AG04450 (cell line): ENCODE measurements around the gene LTN1. TPM values are rescaled to one million over a fixed set of nuclear protein-coding genes. Genes with fewer than 3 reads are reported as not detected.
A peak's percentile ranks its signal among the peaks of the same experiment; 100 is the strongest.

Source experiments
- CTCF ChIA-PET: fragments of 300-600, 350-600 bp; formaldehyde crosslinking; extraction: SDS; loops from one replicate; lab custom pipeline; 2022; ENCODE audit warnings: antibody characterized with exemption, inconsistent platforms; lab: Charles Lee
- POLR2A ChIA-PET: fragments of 350-600 bp; formaldehyde crosslinking; extraction: SDS; loops from one replicate; lab custom pipeline; 2021; ENCODE audit warnings: antibody characterized with exemption, inconsistent platforms; lab: Yijun Ruan, JAX
- DNase-seq: peaks from one replicate; pipeline ENCODE4 v3.0.0-alpha.2; 2011; ENCODE audit warnings: low read depth, low spot score
- H3K27ac ChIP-seq: one replicate; pipeline ENCODE4 v1.5.1; 2012; ENCODE audit warnings: low read depth, low read length, control low read depth
- H3K27me3 ChIP-seq: one replicate; pipeline ENCODE4 v1.6.0; 2012; ENCODE audit warnings: low read length; ENCODE audit not compliant: control insufficient read depth, insufficient read depth
- H3K4me3 ChIP-seq: 2 replicates; pipeline ENCODE4 v1.5.1; 2011; ENCODE audit warnings: mild to moderate bottlenecking, low read depth, low read length, control low read depth
- H3K9me3 ChIP-seq: 2 replicates; pipeline ENCODE4 v1.5.1; 2012; ENCODE audit warnings: low read length; ENCODE audit not compliant: control insufficient read depth, insufficient read depth
- polyA plus RNA-seq: library from polyadenylated mRNA; depleted of rRNA; stranded (reverse); fragments of >200 nt; gene quantifications from 2 replicates; pipeline ENCODE4 v1.2.3, GENCODE V29; 2011
- TF ChIP-seq, protein P1 (sequence below): IDR thresholded peaks from 2 replicates; pipeline ENCODE4 v1.5.1; 2011; ENCODE audit warnings: low read depth, low read length, control low read depth, inconsistent platforms

LTN1 gene
- polyA plus RNA-seq, 1 experiment = 14.4 TPM

DNA sequence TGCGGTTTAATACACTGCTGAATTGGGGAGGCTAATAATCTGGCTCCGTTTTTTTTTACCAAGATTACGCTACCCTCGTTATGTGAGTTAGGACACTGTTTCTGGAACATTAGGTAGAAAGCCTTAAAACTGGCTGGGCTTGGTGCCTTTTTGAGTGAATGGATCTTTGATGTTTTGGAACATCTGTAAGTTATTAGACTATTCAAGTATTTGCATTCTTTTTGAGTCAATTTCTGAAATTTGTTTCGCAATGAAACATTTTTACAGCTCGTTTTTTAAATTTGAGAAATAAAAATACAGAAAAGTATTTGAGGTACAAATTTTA, 106.9 kb downstream of the LTN1 start:
- ChIA-PET CTCF (interaction anchor here (0.6 to 1.1 kb wide), 2 partner anchors 139 to 299 kb away, joined by 3 read pairs; no protein-coding TSS in a partner anchor), POLR2A (interaction anchor here (1.3 kb wide), 1 partner anchor 14 kb away, joined by 4 read pairs; no protein-coding TSS in a partner anchor)
- TF ChIP-seq, protein P1, sequence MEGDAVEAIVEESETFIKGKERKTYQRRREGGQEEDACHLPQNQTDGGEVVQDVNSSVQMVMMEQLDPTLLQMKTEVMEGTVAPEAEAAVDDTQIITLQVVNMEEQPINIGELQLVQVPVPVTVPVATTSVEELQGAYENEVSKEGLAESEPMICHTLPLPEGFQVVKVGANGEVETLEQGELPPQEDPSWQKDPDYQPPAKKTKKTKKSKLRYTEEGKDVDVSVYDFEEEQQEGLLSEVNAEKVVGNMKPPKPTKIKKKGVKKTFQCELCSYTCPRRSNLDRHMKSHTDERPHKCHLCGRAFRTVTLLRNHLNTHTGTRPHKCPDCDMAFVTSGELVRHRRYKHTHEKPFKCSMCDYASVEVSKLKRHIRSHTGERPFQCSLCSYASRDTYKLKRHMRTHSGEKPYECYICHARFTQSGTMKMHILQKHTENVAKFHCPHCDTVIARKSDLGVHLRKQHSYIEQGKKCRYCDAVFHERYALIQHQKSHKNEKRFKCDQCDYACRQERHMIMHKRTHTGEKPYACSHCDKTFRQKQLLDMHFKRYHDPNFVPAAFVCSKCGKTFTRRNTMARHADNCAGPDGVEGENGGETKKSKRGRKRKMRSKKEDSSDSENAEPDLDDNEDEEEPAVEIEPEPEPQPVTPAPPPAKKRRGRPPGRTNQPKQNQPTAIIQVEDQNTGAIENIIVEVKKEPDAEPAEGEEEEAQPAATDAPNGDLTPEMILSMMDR = no peak
- H3K9me3 ChIP-seq = no peaks in the 10 kb centered on the region
- H3K4me3 ChIP-seq = no peak overlapping the region
- peaks cover 4% of the 10 kb centered on the region for H3K27me3 ChIP-seq
- no peak overlapping the region for H3K27ac ChIP-seq
- no peak for DNase-seq

DNA sequence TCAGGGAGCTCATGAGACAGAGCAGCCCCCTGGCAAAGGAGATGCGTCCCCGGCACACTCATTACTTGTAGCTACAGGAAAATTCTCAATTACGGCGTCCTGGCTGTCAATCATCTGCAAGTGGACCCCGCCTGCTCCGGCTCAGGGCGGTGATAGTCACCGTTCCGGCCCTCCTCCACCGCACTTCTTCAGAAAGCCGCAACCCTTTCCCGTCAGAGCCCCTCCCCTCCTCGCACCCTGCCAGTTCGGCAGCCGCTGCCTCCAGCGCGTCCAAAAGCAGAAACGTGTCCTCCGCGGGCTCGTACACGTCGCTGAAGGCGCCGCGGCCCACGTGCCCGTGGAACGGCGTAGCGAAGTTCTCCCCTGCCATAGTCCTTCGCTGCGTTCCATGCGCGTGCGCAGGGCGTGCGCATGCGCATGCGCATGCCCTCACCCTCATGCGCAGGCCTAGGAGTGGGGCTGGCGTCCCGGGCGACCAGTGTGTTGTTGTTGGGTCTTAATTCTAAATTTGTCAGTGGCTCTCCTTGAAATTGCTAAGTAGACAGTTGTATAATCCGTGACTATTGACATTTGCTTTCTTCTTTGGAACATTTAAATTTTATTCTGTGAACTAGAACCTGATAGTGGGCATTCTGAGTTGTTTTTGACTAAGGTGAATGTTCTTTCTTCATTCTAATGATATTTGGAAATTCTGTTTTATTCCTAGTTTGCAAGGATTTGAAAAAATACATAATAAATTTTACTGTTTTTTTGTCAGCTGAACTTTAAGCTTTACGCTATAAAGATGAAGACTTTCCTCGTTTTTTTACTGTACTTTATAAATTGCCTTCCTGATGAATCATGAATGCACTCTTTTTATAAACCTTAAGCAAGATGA, 107.5 kb downstream of the LTN1 start:
- Histone ChIP-seq H3K27me3 (peaks cover 4% of the 10 kb centered on the region), H3K4me3 (peak overlapping the region; percentile 80), H3K27ac (peak overlapping the region; percentile 97), H3K9me3 (no peaks in the 10 kb centered on the region)
- ChIA-PET POLR2A (interaction anchor here (0.6 to 1.3 kb wide), 2 partner anchors 14 to 1595 kb away, joined by 4 to 6 read pairs; no protein-coding TSS in a partner anchor), CTCF (interaction anchor here (0.6 to 1.1 kb wide), 2 partner anchors 139 to 298 kb away, joined by 3 read pairs; no protein-coding TSS in a partner anchor)
- DNase-seq = peak; percentile 78
- TF ChIP-seq, protein P1 = no peak

DNA sequence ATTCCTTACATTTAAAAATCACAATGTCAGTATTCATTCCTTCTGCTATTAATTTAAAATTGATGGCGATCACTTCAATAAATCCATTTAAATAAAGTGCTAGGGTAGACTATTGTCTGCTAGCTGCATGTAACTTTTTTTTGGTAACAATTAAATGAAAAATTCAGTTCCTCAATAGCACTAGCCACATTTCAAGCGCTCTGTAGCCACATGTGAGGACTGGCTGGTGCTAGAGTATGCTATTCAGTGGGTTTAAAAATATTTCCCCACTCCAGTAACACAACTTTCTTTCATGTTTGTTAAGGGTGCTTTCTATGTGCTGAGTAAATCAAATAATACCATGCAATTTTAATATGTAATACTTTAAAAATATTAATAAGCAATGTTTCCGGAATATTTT, 108.2 kb downstream of the LTN1 start:
- CTCF ChIA-PET = interaction anchor here (0.8 to 1.5 kb wide), 2 partner anchors 13 to 55 kb away, joined by 3 to 6 read pairs; no protein-coding TSS in a partner anchor
- TF ChIP-seq, protein P1 = no peak
- H3K27ac ChIP-seq = peak overlapping the region; percentile 97
- POLR2A ChIA-PET = interaction anchor here (0.6 to 1.3 kb wide), 2 partner anchors 15 to 1594 kb away, joined by 4 to 6 read pairs; no protein-coding TSS in a partner anchor
- no peak for DNase-seq
- H3K27me3 ChIP-seq = peaks cover 4% of the 10 kb centered on the region
- H3K9me3 ChIP-seq = no peaks in the 10 kb centered on the region
- H3K4me3 ChIP-seq = peak overlapping the region; percentile 80

DNA sequence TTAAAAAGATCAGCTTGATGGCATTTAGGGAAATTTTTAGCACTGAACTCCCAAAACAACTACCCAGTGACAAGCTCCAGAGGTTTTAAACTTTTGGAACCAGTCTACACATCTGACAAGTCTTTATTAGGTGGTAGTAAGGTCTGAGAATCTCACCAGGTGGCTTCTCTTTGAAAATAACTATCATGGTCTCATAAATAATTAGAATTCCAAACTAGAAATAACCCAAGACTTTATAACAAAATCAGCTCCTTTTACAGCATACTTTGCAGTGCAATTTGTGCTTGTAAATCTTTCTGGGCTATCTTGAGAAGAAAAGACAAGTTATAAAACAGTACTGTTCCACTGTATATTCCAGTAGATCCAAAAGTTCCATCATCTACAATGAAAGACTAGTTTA, 108.7 kb downstream of the LTN1 start:
- no peak overlapping the region for H3K4me3 ChIP-seq
- CTCF ChIA-PET = interaction anchor here (0.6 to 1.5 kb wide), 3 partner anchors 9 to 56 kb away, joined by 3 to 6 read pairs (median 3); no protein-coding TSS in a partner anchor

More for the DNA sequence above, 108.7 kb downstream of the LTN1 start:
- TF ChIP-seq, protein P1 = no peak
- DNase-seq = no peak
- H3K27ac ChIP-seq = no peak overlapping the region
- no peaks in the 10 kb centered on the region for H3K9me3 ChIP-seq
- H3K27me3 ChIP-seq = peaks cover 4% of the 10 kb centered on the region
- POLR2A ChIA-PET = no interaction called here
